ENCODE measurements around the gene HIRA.

The HIRA gene

GRCh38 chr22:19431649-19432132 is at the start of gene HIRA:
Gene HIRA, minus strand, starts transcription at chr22:19431733. Its CDS starts 257 bp downstream, at chr22:19431476.
- Histone ChIP-seq H3K4me3 (ENCODE audit: low read depth, low read length) (peak within 1 kb of the TSS; percentile 98), H3K36me3 (ENCODE audit: control insufficient read depth, insufficient read depth, low read length) (peaks cover 7% of the 10 kb centered on the region), H3K4me1 (ENCODE audit: control insufficient read depth, insufficient read depth, low read length) (peaks cover 6% of the 10 kb centered on the region)

GRCh38 chr22:19480789-19481188 is 49.3 kb upstream of the HIRA start:
- no peaks in the 10 kb centered on the region for H3K27me3 ChIP-seq (ENCODE audit: control insufficient read depth, insufficient read depth, low read length)
- H3K9ac ChIP-seq (ENCODE audit: low read depth, low read length), result no peak overlapping the region
- H3K4me3 ChIP-seq (ENCODE audit: low read depth, low read length), result peak overlapping the region; percentile 84
- no peaks in the 10 kb centered on the region for H3K9me3 ChIP-seq (ENCODE audit: control insufficient read depth, insufficient read depth, low read length)
- no peaks in the 10 kb centered on the region for H3K4me1 ChIP-seq (ENCODE audit: control insufficient read depth, insufficient read depth, low read length)
- peaks cover 22% of the 10 kb centered on the region for H3K36me3 ChIP-seq (ENCODE audit: control insufficient read depth, insufficient read depth, low read length)

More at GRCh38 chr22:19431649-19432132, at the start of gene HIRA:
- peak within 1 kb of the TSS; percentile 95 for H3K9ac ChIP-seq (ENCODE audit: low read depth, low read length)
- H3K9me3 ChIP-seq (ENCODE audit: control insufficient read depth, insufficient read depth, low read length), result no peaks in the 10 kb centered on the region
- H3K27me3 ChIP-seq (ENCODE audit: control insufficient read depth, insufficient read depth, low read length), result no peaks in the 10 kb centered on the region

- Histone ChIP-seq H3K9ac (ENCODE audit: low read depth, low read length) (peak overlapping the region; percentile 62), H3K4me1 (ENCODE audit: control insufficient read depth, insufficient read depth, low read length) (no peaks in the 10 kb centered on the region), H3K4me3 (ENCODE audit: low read depth, low read length) (peak overlapping the region; percentile 84), H3K36me3 (ENCODE audit: control insufficient read depth, insufficient read depth, low read length) (peaks cover 19% of the 10 kb centered on the region), H3K9me3 (ENCODE audit: control insufficient read depth, insufficient read depth, low read length) (no peaks in the 10 kb centered on the region), H3K27me3 (ENCODE audit: control insufficient read depth, insufficient read depth, low read length) (no peaks in the 10 kb centered on the region)
Measured at GRCh38 chr22:19480173-19480568, 48.6 kb upstream of the HIRA start.

- H3K27me3 ChIP-seq (ENCODE audit: control insufficient read depth, insufficient read depth, low read length), result no peaks in the 10 kb centered on the region
- no peaks in the 10 kb centered on the region for H3K9me3 ChIP-seq (ENCODE audit: control insufficient read depth, insufficient read depth, low read length)
- H3K4me1 ChIP-seq (ENCODE audit: control insufficient read depth, insufficient read depth, low read length), result no peaks in the 10 kb centered on the region
- H3K36me3 ChIP-seq (ENCODE audit: control insufficient read depth, insufficient read depth, low read length), result peaks cover 17% of the 10 kb centered on the region
- peak within 1 kb of the TSS; percentile 95 for H3K9ac ChIP-seq (ENCODE audit: low read depth, low read length)
- H3K4me3 ChIP-seq (ENCODE audit: low read depth, low read length), result peak within 1 kb of the TSS; percentile 95
Measured at GRCh38 chr22:19479355-19480172, 48.0 kb upstream of the HIRA start, which contains the start of gene CDC45. Gene CDC45, plus strand, starts transcription at chr22:19479920. Its CDS starts 49 bp downstream, at chr22:19479969.

GRCh38 chr22:19478901-19479354 is 47.4 kb upstream of the HIRA start, which contains the start of gene UFD1:
Gene UFD1, minus strand, starts transcription at chr22:19479193. Its CDS starts 108 bp downstream, at chr22:19479085.
- no peaks in the 10 kb centered on the region for H3K4me1 ChIP-seq (ENCODE audit: control insufficient read depth, insufficient read depth, low read length)
- H3K9me3 ChIP-seq (ENCODE audit: control insufficient read depth, insufficient read depth, low read length), result no peaks in the 10 kb centered on the region
- H3K36me3 ChIP-seq (ENCODE audit: control insufficient read depth, insufficient read depth, low read length), result peaks cover 12% of the 10 kb centered on the region
- H3K9ac ChIP-seq (ENCODE audit: low read depth, low read length), result peak within 1 kb of the TSS; percentile 95
- peak within 1 kb of the TSS; percentile 95 for H3K4me3 ChIP-seq (ENCODE audit: low read depth, low read length)
- H3K27me3 ChIP-seq (ENCODE audit: control insufficient read depth, insufficient read depth, low read length), result no peaks in the 10 kb centered on the region

GRCh38 chr22:19478045-19478900 is 46.7 kb upstream of the HIRA start:
- H3K4me1 ChIP-seq (ENCODE audit: control insufficient read depth, insufficient read depth, low read length), result no peaks in the 10 kb centered on the region
- H3K4me3 ChIP-seq (ENCODE audit: low read depth, low read length), result peak overlapping the region; percentile 95
- H3K36me3 ChIP-seq (ENCODE audit: control insufficient read depth, insufficient read depth, low read length), result peaks cover 12% of the 10 kb centered on the region
- peak overlapping the region; percentile 93 for H3K9ac ChIP-seq (ENCODE audit: low read depth, low read length)
- no peaks in the 10 kb centered on the region for H3K27me3 ChIP-seq (ENCODE audit: control insufficient read depth, insufficient read depth, low read length)
- no peaks in the 10 kb centered on the region for H3K9me3 ChIP-seq (ENCODE audit: control insufficient read depth, insufficient read depth, low read length)

GRCh38 chr22:19477321-19478044 is 46.0 kb upstream of the HIRA start:
- Histone ChIP-seq H3K36me3 (ENCODE audit: control insufficient read depth, insufficient read depth, low read length) (peaks cover 19% of the 10 kb centered on the region), H3K4me1 (ENCODE audit: control insufficient read depth, insufficient read depth, low read length) (no peaks in the 10 kb centered on the region), H3K9me3 (ENCODE audit: control insufficient read depth, insufficient read depth, low read length) (no peaks in the 10 kb centered on the region), H3K9ac (ENCODE audit: low read depth, low read length) (no peak overlapping the region), H3K27me3 (ENCODE audit: control insufficient read depth, insufficient read depth, low read length) (no peaks in the 10 kb centered on the region), H3K4me3 (ENCODE audit: low read depth, low read length) (peak overlapping the region; percentile 95)

GRCh38 chr22:19476023-19476422 is 44.5 kb upstream of the HIRA start:
- H3K36me3 ChIP-seq (ENCODE audit: control insufficient read depth, insufficient read depth, low read length), result peaks cover 24% of the 10 kb centered on the region
- no peak overlapping the region for H3K4me3 ChIP-seq (ENCODE audit: low read depth, low read length)
- H3K27me3 ChIP-seq (ENCODE audit: control insufficient read depth, insufficient read depth, low read length), result no peaks in the 10 kb centered on the region
- no peaks in the 10 kb centered on the region for H3K4me1 ChIP-seq (ENCODE audit: control insufficient read depth, insufficient read depth, low read length)
- no peaks in the 10 kb centered on the region for H3K9me3 ChIP-seq (ENCODE audit: control insufficient read depth, insufficient read depth, low read length)
- H3K9ac ChIP-seq (ENCODE audit: low read depth, low read length), result no peak overlapping the region

- H3K36me3 ChIP-seq (ENCODE audit: control insufficient read depth, insufficient read depth, low read length), result peaks cover 47% of the 10 kb centered on the region
- no peaks in the 10 kb centered on the region for H3K4me1 ChIP-seq (ENCODE audit: control insufficient read depth, insufficient read depth, low read length)
- no peaks in the 10 kb centered on the region for H3K27me3 ChIP-seq (ENCODE audit: control insufficient read depth, insufficient read depth, low read length)
- no peak overlapping the region for H3K4me3 ChIP-seq (ENCODE audit: low read depth, low read length)
- no peak overlapping the region for H3K9ac ChIP-seq (ENCODE audit: low read depth, low read length)
- no peaks in the 10 kb centered on the region for H3K9me3 ChIP-seq (ENCODE audit: control insufficient read depth, insufficient read depth, low read length)
Measured at GRCh38 chr22:19473578-19473977, 42.0 kb upstream of the HIRA start.

GRCh38 chr22:19472233-19472632 is 40.7 kb upstream of the HIRA start:
- Histone ChIP-seq H3K27me3 (ENCODE audit: control insufficient read depth, insufficient read depth, low read length) (no peaks in the 10 kb centered on the region), H3K9ac (ENCODE audit: low read depth, low read length) (no peak overlapping the region), H3K9me3 (ENCODE audit: control insufficient read depth, insufficient read depth, low read length) (no peaks in the 10 kb centered on the region), H3K4me1 (ENCODE audit: control insufficient read depth, insufficient read depth, low read length) (no peaks in the 10 kb centered on the region), H3K36me3 (ENCODE audit: control insufficient read depth, insufficient read depth, low read length) (peaks cover 59% of the 10 kb centered on the region), H3K4me3 (ENCODE audit: low read depth, low read length) (no peak overlapping the region)

GRCh38 chr22:19471572-19471971 is 40.0 kb upstream of the HIRA start:
- no peak overlapping the region for H3K4me3 ChIP-seq (ENCODE audit: low read depth, low read length)
- peaks cover 65% of the 10 kb centered on the region for H3K36me3 ChIP-seq (ENCODE audit: control insufficient read depth, insufficient read depth, low read length)
- no peaks in the 10 kb centered on the region for H3K4me1 ChIP-seq (ENCODE audit: control insufficient read depth, insufficient read depth, low read length)
- H3K9me3 ChIP-seq (ENCODE audit: control insufficient read depth, insufficient read depth, low read length), result no peaks in the 10 kb centered on the region
- H3K27me3 ChIP-seq (ENCODE audit: control insufficient read depth, insufficient read depth, low read length), result no peaks in the 10 kb centered on the region
- H3K9ac ChIP-seq (ENCODE audit: low read depth, low read length), result no peak overlapping the region

All from iPS-15b (cell line).